CD1c-positive myeloid dendritic cell (primary cell): ENCODE data around the gene H2AZ2.
"Not testable (repeated sequence)": the region's sequence is repeated elsewhere in the genome, so short reads cannot be mapped to it uniquely, and the experiment has no call there.

Experiments
- DNase-seq: peaks from one replicate; pipeline ENCODE4 v3.0.0-alpha.2; 2016; ENCODE audit errors: extremely low spot score

The H2AZ2 gene

DNA sequence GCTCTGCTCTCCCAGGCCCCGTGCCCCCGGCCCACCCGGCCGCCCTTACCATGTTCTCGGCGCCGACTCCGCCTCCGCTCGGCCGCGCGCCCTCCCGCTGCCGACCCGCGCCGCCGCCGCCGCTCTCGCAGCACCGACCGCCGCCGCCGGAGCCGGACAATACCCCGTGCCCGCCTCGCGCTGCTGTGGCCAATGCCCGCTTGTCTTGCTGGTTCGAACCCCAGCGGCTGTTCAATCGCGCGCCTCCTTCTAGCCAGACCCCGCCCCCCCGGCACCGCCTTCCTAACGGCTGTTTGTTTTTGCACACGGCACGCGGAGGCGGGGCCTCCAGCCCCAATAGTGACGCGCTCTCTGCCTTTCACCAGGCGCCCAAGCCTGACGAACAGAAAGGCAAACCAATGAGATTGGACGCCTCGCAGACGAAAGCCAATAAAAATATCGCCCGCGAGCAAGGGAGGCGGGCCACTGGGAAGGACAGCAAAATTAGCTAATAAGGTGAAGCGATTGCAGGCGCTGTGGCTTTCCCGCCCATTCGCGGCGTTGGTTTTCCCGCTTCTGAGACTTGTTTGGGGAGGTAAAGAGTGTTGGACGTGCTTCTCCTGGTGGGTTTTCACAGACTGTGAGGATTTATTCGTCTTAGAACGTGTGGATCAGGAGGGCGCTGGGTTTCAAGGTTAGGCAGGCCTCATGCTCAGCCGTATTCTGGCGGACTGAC, at the start of gene H2AZ2:
Gene H2AZ2 (minus strand): TSS at position 168 of the 715 bp plus-strand sequence. CDS start 116 bp downstream, at position 52.
- peak; percentile 100 for DNase-seq

DNA sequence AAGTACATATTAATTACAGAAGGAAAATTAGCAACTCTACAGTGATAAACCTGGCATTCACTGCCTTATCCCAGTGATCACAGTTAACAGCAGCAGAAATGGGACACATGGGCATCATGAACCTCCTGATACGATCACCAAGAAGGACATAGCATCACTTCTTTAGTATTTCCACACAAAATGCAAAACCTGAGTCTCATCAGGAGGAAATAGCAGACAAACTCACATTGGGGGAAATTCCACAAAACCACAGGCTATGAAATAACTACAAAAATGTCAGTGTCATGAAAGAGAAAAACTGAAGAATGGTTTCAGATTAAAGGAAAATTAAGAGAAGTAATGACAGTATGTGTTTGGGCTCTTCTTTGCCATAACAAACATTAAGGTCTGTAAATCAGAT, 49.4 kb upstream of the H2AZ2 start:
- no peak for DNase-seq

DNA sequence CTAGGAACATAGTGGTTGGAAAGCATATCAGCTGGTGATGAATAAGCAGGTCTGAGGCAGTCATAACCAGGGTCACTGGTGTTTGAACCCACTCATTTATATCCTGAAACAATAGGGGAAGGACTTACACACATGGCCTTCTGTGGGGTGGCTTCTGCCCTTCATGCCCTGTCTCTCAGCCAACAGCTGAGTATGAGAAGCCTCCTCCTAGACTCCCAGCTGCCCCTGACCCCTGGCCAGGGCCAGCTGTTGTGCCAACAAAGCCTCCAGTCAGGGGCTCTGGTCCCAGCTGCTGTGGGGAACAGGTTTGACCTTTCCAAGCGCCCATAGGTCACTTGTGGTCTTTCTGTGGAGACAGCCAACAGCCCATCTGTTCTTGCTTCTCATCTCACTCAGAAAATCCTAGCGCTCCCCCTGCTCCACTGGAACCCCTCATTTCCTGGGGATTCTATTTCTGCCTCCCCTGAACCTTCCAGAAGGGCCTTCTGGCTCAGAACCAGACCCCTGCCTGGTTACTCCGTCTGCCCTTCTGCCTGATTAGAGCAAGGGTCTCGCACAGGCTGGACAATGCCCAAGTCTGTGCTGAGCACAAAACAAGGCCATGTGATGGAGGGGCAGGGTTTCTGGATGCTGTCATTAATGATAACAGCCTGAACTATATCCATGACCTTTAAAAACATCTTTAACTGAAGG, 47.1 kb upstream of the H2AZ2 start:
- no peak for DNase-seq

DNA sequence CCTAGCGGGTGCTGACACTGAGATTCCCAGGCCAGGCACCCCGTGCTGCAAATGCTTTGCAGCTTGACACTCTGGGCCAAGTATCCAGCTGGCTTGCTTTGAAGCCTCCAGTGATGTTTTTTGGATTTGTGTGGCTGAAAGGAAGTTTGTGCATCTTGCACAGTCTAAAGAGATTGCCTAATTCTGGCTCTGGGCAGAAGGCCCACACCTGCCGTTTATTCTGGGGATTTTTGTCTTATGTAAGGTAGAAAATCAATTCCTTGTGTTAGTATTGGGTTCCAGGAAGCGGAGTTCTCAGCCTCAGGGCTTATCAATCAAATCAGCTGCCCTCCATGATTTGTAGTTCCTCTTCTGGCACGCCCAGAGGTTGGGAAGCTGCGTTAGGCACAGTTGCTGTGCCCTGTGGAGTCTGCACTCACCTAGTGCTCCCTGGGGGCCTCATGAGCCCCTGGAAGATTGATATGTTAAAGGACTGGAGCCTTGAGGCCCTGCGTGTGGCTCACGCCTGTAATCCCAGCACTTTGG, 45.9 kb upstream of the H2AZ2 start:
- no peak for DNase-seq

DNA sequence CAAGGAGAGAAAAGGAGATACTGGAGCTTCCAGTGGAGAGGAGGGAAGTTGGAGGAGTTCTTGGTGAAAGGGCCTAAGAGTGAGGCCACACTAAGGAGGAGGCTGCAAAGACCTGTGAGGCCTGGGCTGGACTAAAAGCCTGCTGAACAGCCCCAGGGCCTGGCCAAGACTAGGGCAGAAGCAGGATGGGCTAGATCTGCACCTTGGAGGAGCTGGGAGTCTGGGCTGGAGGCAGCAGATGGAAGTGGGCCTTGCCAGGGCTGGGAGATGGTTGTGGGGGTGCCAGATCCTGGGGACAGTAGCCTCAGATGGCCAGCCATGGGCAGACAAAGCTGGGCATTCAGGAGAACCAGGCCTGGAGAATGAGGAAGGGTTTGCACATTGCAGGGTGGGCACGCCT, 43.9 kb upstream of the H2AZ2 start:
- no peak for DNase-seq

DNA sequence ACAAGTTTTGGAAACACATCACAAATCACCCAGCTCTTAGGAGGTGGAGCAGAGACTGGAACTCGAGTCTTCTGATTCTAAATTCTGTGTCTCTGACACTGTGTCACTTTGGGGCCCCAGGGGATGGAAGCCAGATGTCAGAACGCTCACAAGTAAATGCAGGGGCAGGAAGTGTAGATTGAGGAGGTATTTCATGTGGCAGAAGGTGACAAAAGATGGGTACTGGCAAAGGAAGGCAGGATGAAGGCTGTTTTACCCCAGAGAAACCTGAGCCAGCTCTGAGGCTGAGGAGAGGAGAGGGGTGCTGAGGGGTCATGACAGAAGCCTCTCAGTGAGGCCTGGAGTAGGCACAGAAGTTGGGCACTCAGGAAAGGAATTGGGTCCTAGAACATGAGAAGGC, 43.5 kb upstream of the H2AZ2 start:
- no peak for DNase-seq

DNA sequence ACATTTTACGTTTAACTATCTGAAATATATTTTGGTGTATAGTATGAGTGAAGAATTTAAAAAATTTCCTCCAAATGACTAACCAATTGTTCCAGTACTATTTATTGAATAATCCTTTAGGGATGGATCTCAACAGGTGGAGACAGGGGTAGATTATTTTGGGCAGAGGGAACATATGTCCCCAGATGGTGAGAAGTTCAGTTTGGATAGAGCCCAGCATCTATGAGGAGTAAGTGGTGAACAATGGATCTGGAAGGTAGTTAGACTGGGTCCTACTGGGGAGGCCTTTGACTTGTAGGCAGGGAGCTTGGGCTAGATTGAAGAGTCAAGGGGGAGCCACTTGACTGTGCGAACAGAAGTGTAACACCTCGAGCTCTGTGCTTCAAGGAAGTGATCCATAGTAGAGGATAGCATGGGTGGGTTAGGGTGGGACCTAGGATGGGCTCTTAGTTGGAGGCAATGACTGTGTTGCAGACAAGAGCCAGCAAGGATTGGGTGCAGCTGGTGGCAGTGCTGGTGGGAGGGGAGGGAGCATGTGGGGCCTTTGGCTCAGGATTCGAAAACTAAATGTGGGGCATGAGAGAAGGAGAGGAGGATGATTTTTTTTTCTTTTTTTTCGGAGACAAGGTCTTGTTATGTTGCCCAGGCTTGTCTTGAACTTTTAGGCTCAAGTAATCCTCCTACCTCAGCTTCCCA, 41.3 kb upstream of the H2AZ2 start:
- DNase-seq, result no peak

DNA sequence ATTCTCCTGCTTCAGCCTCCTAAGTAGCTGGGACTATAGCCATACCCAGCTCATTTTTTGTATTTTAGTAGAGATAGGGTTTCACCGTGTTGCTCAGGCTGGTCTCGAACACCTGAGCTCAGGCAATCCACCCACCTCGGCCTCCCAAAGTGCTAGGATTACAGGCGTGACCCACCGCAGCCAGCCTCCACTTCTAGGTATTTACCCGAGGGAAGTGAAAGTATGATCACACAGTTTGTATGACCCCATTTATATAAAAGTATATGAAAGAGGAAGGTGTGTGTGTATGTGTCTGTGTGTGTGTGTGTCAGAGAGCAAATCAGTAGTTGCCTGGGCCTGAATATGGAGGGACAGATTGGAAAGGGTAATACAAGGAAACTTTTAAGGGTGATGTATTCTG, 39.4 kb upstream of the H2AZ2 start:
- peak; percentile 79 for DNase-seq

DNA sequence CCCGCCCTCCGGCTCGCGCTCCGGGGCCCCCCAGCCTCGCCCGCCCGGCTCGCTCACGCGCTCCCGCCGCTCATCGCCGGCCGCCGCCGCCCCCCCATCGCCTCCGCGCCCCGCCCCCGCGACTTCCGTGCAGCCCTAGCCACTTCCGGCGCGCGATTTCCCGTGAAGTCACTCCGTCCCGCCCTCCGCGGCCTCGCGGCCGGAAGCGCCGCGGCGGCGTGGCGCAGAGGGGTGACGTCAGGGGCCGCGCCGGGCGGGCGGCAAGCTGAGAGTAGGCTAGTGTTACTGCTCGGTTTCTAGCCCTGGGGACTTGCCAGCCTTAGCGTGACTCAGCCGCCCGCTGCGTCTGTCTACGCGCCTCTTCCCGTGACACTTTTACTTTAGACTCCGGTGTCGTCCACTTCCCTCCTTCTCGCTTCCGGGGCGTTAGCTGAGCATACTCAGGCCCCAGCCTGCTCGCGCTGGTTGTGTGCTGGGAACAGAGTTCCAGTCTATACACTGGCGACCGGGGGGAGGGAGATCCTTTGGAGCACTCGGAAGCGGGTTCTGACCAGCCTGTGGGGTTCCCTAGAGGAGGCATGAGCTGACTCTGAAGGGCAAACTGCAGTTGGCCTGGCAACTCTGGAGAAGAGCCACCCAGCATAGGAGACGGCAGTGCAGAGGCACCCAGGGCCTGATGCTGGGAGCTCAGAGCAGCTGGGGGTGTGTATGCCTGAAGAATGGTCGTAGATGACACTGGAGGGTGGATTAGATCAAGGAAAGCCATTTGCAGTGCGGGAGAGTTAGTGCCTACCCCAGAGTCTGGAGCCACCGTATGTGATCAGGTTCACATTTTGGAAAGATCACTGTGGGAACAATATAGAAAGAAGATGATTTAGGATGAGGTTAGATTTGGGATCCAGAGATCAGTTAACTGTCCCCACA, 37.8 kb upstream of the H2AZ2 start, which contains the start of gene PURB:
Gene PURB (minus strand): TSS at position 137 of the 924 bp plus-strand sequence. CDS start 182 bp downstream, outside the sequence.
- peak; percentile 99 for DNase-seq

DNA sequence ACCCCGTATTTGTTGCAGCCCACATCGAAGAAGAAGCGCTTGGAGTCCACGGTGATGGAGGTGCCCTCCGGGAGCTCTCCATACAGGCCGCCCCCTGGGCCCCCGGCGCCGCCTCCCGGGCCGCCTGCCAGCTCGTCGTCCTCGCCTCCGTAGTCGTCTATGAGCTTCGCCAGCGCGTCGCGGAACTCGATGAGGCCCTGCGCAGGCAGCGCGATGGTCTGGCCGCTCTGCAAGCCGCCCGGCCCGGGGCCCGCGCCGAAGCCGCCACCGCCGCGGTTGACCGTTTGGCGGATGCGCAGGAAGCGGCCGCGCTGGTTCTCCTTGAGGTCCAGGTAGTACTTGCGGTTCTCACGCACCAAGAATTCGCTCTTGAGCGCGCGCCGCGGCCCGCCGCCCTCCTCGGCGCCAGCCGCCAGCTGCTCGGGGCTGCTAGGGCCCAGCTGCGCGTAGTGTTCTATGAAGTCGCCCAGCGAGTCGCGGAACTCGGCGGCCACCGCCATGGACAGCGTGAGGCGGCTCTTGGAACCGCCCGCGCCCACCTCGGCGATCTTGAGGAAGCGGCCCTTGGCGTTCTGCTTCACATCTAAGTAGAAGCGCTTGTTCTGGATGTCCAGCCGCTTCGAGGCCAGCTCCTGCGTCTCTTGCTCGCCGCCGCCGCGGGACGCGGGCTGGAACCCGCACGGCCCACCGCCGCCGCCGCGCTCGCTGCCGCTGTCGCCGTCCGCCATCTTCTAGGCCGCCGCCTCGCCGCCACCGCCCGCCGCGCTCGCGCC, 36.9 kb upstream of the H2AZ2 start:
- peak; percentile 61 for DNase-seq

DNA sequence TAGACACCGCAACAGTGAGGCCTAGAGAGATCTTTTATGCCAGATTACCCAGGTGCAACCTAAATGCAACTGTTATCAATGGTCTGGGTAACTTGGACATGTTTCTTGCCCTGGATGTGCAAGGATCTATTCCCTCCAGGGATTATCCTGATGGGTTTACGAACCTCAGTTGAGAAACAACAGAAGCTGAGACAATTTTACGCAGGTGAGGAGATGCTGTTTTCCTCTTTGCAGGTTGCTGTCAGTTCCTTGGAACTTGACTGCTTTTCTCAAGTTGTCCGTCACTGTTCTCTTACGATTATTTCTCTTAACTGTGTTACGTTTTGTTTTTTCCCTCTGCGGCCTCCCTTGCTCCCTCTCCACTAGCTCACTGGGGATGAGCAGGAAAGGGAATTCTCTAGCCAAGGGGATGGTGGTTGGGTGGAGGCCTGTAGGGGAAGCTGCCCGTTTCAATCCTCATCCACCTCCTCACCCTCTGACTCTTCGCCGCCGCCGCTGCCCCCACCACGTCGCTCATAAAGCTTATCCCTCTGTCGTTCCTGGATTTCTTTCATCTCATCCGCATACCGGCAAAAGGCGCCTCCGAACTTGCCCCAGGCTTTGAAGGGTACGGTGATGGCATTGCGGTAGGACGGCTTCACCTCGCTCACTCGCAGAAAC, 36.2 kb upstream of the H2AZ2 start:
- no peak for DNase-seq

DNA sequence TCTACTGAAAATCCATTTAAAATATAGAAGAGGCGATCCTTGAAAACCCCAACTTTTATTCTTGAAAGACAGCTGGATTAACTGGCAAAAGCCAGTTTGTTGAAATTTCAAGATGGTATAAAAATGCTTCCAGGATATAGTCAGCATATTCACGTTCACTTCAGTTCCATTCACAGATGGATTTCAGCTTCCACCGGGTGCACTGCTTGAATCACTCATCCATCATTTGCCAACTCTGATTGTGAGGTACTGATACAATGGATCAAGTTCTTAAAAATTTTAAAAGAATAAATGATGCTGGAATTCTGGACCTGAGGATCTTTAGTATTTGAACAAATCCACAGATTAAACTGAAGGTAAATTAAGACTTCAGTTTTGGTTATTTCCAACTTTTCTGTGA, 35.0 kb upstream of the H2AZ2 start:
- no peak for DNase-seq

DNA sequence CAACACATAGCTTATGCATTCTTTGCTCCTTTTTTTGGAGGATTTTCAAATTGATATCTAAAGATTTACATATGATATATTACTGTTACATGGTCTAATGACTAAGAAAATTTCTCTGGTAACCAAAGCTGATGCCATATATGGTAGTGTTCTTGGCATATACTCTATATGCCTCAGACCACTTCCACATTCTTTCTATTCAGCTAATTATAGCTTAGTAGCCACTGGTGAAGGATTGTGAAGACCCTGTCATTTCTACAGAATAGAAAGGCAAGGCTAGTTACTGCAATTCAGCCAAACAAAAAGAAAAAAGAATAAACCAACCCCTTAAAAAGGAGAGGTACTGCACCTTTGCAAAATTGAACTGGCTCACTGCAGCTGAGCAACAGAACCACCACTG, 33.7 kb upstream of the H2AZ2 start:
- peak; percentile 25 for DNase-seq

DNA sequence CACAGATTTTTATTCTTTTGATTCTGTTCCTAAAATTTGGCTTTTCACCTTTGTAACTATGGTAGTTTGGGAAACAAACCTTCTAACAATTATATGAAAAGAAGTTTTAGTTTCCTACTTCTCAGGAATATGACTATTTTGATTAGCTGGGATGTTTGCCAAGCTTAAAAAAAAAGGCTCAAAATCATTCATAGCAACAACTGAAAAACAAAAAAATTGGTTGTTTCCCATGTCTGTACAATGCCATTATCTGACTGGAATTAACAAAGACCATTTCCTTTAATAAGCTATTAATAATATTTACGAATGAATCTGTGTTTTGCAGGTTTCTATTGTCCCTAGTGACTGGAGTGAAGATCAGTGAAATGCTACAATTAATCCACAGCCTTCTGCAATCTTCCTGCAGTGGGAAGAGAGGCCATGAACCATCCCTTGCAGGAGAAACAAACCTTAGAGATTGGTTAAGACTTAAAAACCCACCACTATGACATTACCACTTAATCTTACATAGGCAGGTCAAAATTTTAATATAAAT, 33.2 kb upstream of the H2AZ2 start:
- DNase-seq, result no peak

DNA sequence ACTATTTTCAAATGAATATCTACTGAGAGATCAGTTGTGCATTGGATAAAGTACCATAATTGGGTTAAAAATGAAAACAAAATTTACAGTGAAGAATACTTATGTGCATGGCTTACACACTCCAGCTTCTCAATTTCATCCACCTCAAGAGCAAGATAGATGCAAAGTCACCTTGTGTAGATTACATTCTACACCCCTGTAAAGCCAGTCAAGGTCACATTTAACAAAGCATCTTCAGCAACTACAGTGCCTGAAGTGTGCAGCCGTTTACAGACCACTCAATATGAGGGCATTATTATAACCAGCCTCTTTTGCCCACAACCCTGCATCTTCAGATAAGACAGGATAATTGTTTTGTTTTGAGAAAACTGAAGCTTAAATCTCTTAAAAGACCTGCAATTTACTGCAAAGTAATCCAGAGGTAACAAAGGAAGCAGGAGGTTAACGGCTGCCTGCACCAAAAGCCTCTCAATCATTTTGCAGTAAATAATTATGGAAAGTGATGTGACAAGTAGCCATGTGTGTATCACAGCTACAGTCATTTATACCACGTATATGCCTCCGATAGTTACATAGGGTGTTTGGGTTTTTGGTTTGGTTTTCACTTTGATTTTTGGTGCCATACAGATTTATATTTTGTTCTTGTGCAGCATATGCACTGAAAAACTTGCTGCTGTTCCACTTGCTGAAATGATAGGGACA, 32.6 kb upstream of the H2AZ2 start:
- DNase-seq, result no peak

DNA sequence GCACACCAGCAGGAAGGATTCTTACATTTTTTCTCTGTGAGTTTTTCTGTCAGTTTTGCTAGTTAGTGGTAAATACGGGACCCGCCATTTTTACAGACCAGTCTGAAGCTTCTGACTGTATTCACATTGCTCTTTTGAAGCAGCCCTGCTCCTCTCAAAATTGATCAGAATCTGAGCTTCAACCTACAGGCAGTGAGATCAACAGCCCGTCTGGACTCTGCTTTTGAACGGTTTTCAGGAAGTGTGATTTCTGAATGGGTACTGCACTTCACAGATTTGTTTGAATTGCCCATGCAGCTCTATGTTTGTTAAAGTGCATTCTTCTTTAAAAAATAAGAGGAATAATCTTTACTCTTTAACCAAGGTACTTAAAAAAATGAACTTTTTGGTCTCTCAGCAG, 28.5 kb upstream of the H2AZ2 start:
- DNase-seq, result no peak

DNA sequence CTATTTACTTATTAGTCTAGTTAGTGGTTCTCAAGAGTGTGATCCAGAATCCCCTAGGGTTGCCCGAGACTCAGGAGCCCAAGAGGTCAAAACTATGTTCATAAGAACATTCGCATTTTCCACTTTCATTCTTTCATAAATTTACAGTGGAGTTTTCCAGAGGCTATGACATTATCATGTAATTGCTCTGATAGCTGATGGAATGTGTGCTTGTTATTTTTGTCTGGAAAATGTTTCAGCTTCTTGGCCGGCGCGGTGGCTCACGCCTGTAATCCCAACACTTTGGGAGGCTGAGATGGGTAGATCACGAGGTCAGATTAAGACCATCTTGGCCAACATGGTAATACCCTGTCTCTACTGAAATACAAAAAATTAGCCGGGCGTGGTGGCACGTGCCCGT, 27.4 kb upstream of the H2AZ2 start:
- DNase-seq, result no peak

DNA sequence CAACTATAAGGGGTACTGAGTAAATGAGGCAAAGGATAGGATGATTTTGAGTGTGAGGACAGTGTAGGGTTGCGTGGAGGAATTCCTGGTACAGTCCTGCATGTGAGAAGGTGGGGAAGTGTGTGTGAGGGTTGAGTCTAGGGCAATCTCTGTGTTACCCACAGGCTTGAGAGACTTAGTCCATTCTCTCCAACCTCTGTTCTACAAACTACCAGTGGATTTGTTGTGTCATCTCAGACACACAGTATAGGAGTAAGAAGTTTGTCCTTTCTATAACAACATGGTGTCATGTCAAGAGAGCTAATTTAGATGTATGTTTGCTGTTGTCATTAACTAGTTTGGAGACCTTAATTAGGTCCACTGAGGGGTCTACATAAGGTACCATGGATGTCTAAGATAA, 24.9 kb upstream of the H2AZ2 start:
- no peak for DNase-seq

DNA sequence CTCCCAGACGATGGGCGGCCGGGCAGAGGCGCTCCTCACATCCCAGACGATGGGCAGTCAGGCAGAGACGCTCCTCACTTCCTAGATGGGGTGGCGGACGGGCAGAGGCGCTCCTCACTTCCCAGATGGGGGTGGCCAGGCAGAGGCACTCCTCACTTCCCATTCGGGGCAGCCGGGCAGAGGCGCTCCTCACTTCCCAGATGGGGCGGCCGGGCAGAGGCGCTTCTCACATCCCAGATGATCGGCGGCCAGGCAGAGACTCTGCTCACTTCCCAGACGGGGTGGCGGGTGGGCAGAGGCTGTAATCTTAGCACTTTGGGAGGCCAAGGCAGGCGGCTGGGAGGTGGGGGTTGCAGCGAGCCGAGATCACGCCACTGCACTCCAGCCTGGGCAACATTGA, 24.0 kb upstream of the H2AZ2 start:
- not testable (repeated sequence) for DNase-seq
